A549 (cell line): ENCODE data around the gene AK1. TPM values are rescaled to one million over a fixed set of nuclear protein-coding genes. Genes with fewer than 3 reads are reported as not detected.
A peak's percentile ranks its signal among the peaks of the same experiment; 100 is the strongest.

Source experiments
- ATAC-seq, 2 experiments: fragments of 200-7000 bp in 1 of 2; fragments of >200 bp in 1 of 2; cut with Nextera tagmentation in 1 of 2; cut with Tn5 transposase in 1 of 2; 3 replicates each; pipeline versions ENCODE4 v1.8.0 to v1.9.1; 2018 to 2020; ENCODE audit warnings: mild to moderate bottlenecking in 1 of 2, moderate library complexity in 1 of 2
- CTCF ChIA-PET: fragments of 300-600 bp; sonication (Branson Sonifier 250); formaldehyde crosslinking; extraction: SDS; loops from one replicate; lab custom pipeline; 2021; ENCODE audit warnings: antibody characterized with exemption, inconsistent platforms; lab: Yijun Ruan, JAX
- POLR2A ChIA-PET: fragments of 350-600 bp; formaldehyde crosslinking; extraction: SDS; loops from one replicate; lab custom pipeline; 2021; ENCODE audit warnings: antibody characterized with exemption, inconsistent platforms; lab: Yijun Ruan, JAX
- DNase-seq, 2 experiments: peaks; one replicate each; pipeline versions ENCODE4 v3.0.0 to v3.0.0-alpha.2; 2011 to 2016; ENCODE audit warnings: low read depth in 1 of 2, low spot score in 1 of 2
- FAIRE-seq: peaks from 2 replicates; lab custom pipeline; 2011; peaks lifted over from hg19 to GRCh38; lab: Jason Lieb, UNC
- H3K27ac ChIP-seq, 2 experiments: fragments of >200 bp; sonication (Bioruptor Twin); formaldehyde crosslinking; 3 replicates each; pipeline ENCODE4 v1.5.1; 2016 to 2017
- H3K4me1 ChIP-seq: fragments of >200 bp; sonication (Bioruptor Twin); formaldehyde crosslinking; 3 replicates; pipeline ENCODE4 v1.6.1; 2016
- H3K4me2 ChIP-seq: fragments of >200 bp; sonication (Bioruptor Twin); formaldehyde crosslinking; 3 replicates; pipeline ENCODE4 v1.6.1; 2016
- H3K4me3 ChIP-seq: fragments of >200 bp; sonication (Bioruptor Twin); formaldehyde crosslinking; 3 replicates; pipeline ENCODE4 v1.5.1; 2016
- H3K9me3 ChIP-seq: fragments of >200 bp; sonication (Bioruptor Twin); formaldehyde crosslinking; 3 replicates; pipeline ENCODE4 v1.6.1; 2016
- CHD2 ChIP-seq: fragments of 150-350 bp; IDR thresholded peaks from 2 replicates; pipeline ENCODE4 v1.6.1; 2014; ENCODE audit warnings: low read length; ENCODE audit not compliant: partially characterized antibody
- ELK1 ChIP-seq: fragments of 150-350 bp; IDR thresholded peaks from 2 replicates; pipeline ENCODE4 v1.6.1; 2014; ENCODE audit warnings: low read depth, mild to moderate bottlenecking, low read length
- EP300 ChIP-seq, 2 experiments: fragments of >200 bp; sonication (Bioruptor Twin); formaldehyde crosslinking; IDR thresholded peaks; 2 replicates in 1 of 2; 3 replicates in 1 of 2; pipeline ENCODE4 v1.6.1; 2016 to 2017
- FOSL2 ChIP-seq, 2 experiments: fragments of 450-650 bp in 1 of 2; fragments of >200 bp in 1 of 2; sonication (Bioruptor Twin) in 1 of 2; formaldehyde crosslinking; IDR thresholded peaks; 2 replicates each; pipeline versions ENCODE4 v1.5.0 to v1.6.1; 2016 to 2020; ENCODE audit warnings: mild to moderate bottlenecking in 1 of 2, moderate library complexity in 1 of 2
- GATA3 ChIP-seq: IDR thresholded peaks from 2 replicates; pipeline ENCODE4 v1.6.1; 2012; ENCODE audit warnings: borderline replicate concordance
- HOXA7 ChIP-seq: fragments of 250-450 bp; sonication (Bioruptor Pico); IDR thresholded peaks from 2 replicates; pipeline ENCODE4 v1.5.0; 2020; ENCODE audit warnings: mild to moderate bottlenecking, moderate library complexity
- HOXB13 ChIP-seq: fragments of 250-450 bp; sonication (Bioruptor Pico); IDR thresholded peaks from 2 replicates; pipeline ENCODE4 v1.5.0; 2020; ENCODE audit warnings: low read depth, mild to moderate bottlenecking, moderate library complexity
- KDM1A ChIP-seq: fragments of 200-600 bp; sonication (generic); IDR thresholded peaks from 2 replicates; pipeline ENCODE4 v1.6.1; 2016; ENCODE audit warnings: low read depth, mild to moderate bottlenecking
- KDM5A ChIP-seq: fragments of 200-600 bp; sonication (generic); IDR thresholded peaks from 2 replicates; pipeline ENCODE4 v1.6.1; 2016; ENCODE audit warnings: antibody characterized with exemption, mild to moderate bottlenecking
- MAFK ChIP-seq: fragments of 450-650 bp; IDR thresholded peaks from 2 replicates; pipeline ENCODE4 v1.6.1; 2014; ENCODE audit not compliant: partially characterized antibody
- NPAS2 ChIP-seq: fragments of 250-450 bp; sonication (Bioruptor Pico); IDR thresholded peaks from 2 replicates; pipeline ENCODE4 v1.8.0; 2022; ENCODE audit warnings: mild to moderate bottlenecking, moderate library complexity, borderline replicate concordance
- RAD21 ChIP-seq, 2 experiments: fragments of >200 bp in 1 of 2; sonication (Bioruptor Twin) in 1 of 2; formaldehyde crosslinking in 1 of 2; IDR thresholded peaks in 1 of 2; conservative IDR thresholded peaks in 1 of 2; 2 replicates in 1 of 2; 3 replicates in 1 of 2; pipeline ENCODE4 v1.6.1; 2012 to 2018; ENCODE audit warnings: inconsistent platforms in 1 of 2
- ZC3H11A ChIP-seq: fragments of 450-650 bp; IDR thresholded peaks from 2 replicates; pipeline ENCODE4 v1.6.1; 2014; ENCODE audit warnings: antibody characterized with exemption, mild to moderate bottlenecking
- WGBS: methylation state at CpG from one replicate; pipeline ENCODE4 v1.1.6; 2017; ENCODE audit errors: missing lambda C conversion rate; 5-methylcytosine and 5-hydroxymethylcytosine counted together
- polyA plus RNA-seq, 4 experiments: library from polyadenylated mRNA; depleted of rRNA in 3 of 4; stranded (reverse); fragments of >200 nt; fragmentation: RNase III in 1 of 4; extraction: RNeasy Plus Mini Kit Qiagen cat#74134 plus additional on column Dnase treatment in 1 of 4; gene quantifications; 2 replicates in 3 of 4; 3 replicates in 1 of 4; pipeline ENCODE4 v1.2.3, GENCODE V29; 2011 to 2017
- TF ChIP-seq, protein P1 (sequence below): fragments of >200 bp; sonication (Bioruptor Twin); formaldehyde crosslinking; IDR thresholded peaks from 2 replicates; pipeline ENCODE4 v1.6.1; 2016
- TF ChIP-seq, protein P2 (sequence below): fragments of >200 bp; sonication (Bioruptor Twin); formaldehyde crosslinking; IDR thresholded peaks from 3 replicates; pipeline ENCODE4 v1.5.1; 2016
- TF ChIP-seq, protein P3 (sequence below): IDR thresholded peaks from 2 replicates; pipeline ENCODE4 v1.6.1; 2012

The AK1 gene
- polyA plus RNA-seq, 2 of the 4 experiments (the other 2 are of a cell fraction): 30.0 to 31.9 TPM

GRCh38 chr9:127844821-127845359 is 32.6 kb downstream of the AK1 start:
- POLR2A ChIA-PET: no interaction called here
- FAIRE-seq (no peak), ATAC-seq (0 out of 6 replicates have a peak, but pooled peaks of 1 of the 2 experiments have one; percentile 22), DNase-seq (no peak)
- TF ChIP-seq KDM1A (no peak), CHD2 (no peak), NPAS2 (no peak), HOXB13 (CRISPR knock-in tag) (no peak), MAFK (no peak), GATA3 (no peak), KDM5A (no peak), FOSL2 (IDR thresholded peaks at IDR 0.05) (no peak), FOSL2 (CRISPR knock-in tag; IDR thresholded peaks at IDR 0.05) (no peak), RAD21 (conservative IDR thresholded peaks at IDR 0.05 in 1 of 2, IDR thresholded peaks at IDR 0.05 in 1 of 2) (no peak), ELK1 (no peak), EP300 (IDR thresholded peaks at IDR 0.05) (no peak)
- TF ChIP-seq, protein P1, sequence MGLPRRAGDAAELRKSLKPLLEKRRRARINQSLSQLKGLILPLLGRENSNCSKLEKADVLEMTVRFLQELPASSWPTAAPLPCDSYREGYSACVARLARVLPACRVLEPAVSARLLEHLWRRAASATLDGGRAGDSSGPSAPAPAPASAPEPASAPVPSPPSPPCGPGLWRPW: no peak
- TF ChIP-seq, protein P2, sequence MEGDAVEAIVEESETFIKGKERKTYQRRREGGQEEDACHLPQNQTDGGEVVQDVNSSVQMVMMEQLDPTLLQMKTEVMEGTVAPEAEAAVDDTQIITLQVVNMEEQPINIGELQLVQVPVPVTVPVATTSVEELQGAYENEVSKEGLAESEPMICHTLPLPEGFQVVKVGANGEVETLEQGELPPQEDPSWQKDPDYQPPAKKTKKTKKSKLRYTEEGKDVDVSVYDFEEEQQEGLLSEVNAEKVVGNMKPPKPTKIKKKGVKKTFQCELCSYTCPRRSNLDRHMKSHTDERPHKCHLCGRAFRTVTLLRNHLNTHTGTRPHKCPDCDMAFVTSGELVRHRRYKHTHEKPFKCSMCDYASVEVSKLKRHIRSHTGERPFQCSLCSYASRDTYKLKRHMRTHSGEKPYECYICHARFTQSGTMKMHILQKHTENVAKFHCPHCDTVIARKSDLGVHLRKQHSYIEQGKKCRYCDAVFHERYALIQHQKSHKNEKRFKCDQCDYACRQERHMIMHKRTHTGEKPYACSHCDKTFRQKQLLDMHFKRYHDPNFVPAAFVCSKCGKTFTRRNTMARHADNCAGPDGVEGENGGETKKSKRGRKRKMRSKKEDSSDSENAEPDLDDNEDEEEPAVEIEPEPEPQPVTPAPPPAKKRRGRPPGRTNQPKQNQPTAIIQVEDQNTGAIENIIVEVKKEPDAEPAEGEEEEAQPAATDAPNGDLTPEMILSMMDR: no peak
- TF ChIP-seq, protein P3, sequence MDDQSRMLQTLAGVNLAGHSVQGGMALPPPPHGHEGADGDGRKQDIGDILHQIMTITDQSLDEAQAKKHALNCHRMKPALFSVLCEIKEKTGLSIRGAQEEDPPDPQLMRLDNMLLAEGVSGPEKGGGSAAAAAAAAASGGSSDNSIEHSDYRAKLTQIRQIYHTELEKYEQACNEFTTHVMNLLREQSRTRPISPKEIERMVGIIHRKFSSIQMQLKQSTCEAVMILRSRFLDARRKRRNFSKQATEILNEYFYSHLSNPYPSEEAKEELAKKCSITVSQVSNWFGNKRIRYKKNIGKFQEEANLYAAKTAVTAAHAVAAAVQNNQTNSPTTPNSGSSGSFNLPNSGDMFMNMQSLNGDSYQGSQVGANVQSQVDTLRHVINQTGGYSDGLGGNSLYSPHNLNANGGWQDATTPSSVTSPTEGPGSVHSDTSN: no peak
- Histone ChIP-seq H3K4me2 (no peak overlapping the region), H3K4me3 (no peak overlapping the region), H3K4me1 (no peaks in the 10 kb centered on the region), H3K27ac (no peak overlapping the region), H3K9me3 (peaks cover 16% of the 10 kb centered on the region)
- WGBS: 83% methylated on average over 16 of the region's 16 CpGs
- CTCF ChIA-PET: interaction anchor here (0.7 to 7.4 kb wide), 7 partner anchors 8 to 110 kb away, joined by 3 to 60 read pairs (median 3); partner anchors contain the start of genes CDK9 and TOR2A

DNA sequence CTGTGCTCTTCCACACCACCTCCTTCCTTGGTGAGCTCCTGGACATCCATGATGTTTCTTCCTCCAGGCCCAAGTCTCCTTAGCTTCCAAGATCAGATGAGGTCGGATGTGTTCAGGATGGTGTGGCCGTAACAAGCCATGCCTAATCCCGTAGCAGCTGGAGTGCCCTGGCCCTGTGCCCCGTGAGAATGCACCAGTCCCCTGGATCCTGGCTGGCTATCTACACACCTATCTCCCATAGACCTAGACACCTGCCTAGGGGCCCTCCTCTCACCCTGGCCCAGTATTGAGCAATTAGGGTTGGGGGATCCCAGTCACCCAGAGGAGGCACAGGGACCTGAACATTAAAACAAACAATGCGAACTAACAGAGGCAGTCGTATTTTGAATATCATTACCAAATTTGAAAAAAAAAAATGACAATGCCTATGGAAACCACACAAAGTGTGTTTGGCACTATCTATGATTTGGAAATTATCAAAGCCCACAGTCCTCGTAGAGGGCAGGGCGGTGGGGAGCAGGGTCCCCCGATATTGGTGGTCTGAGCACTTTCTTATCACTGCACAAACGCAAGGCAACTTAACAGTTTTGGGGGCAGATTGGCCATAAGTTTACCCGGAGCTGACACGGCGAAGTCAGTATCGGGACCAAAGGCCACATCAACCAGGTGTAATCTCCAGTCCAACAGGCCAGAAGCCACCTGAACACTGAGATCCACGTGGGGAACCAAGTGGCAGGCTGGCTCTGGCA is 36.2 kb downstream of the AK1 start:
- no peak for FAIRE-seq
- H3K27ac ChIP-seq: no peak overlapping the region
- TF ChIP-seq HOXA7 (CRISPR knock-in tag) (no peak), ZC3H11A (no peak)
- TF ChIP-seq, all 56 proteins: peak for 0
- Histone ChIP-seq H3K4me2 (no peak overlapping the region), H3K4me3 (no peak overlapping the region), H3K4me1 (peaks cover 12% of the 10 kb centered on the region; the same call in 2 of the 3 replicates), H3K9me3 (no peaks in the 10 kb centered on the region)
- ATAC-seq (no peak), DNase-seq (no peak)
- ChIA-PET POLR2A (no interaction called here), CTCF (interaction anchor here (1.3 to 2.0 kb wide), 4 partner anchors 29 to 107 kb away, joined by 3 to 12 read pairs (median 4); partner anchors contain the start of gene TOR2A)
- 78% methylated on average over 15 of the region's 15 CpGs for WGBS
